NCI-H345 (cell line): Measurements from ENCODE around the gene FLNA.
"Not testable (repeated sequence)": the region's sequence is repeated elsewhere in the genome, so short reads cannot be mapped to it uniquely, and the experiment has no call there.

Source experiments
- DNase-seq: peaks from one replicate; lab custom pipeline; 2025; lab: John Stamatoyannopoulos, UW

FLNA gene

GRCh38 chrX:154374313-154375155, at the start of gene FLNA:
TSS of gene FLNA (minus strand) at chrX:154374634. CDS start at chrX:154371245, 3,389 bp downstream.
- DNase-seq, result no peak

GRCh38 chrX:154420402-154420756, 45.9 kb upstream of the FLNA start:
- no peak for DNase-seq

GRCh38 chrX:154419688-154420401, 45.4 kb upstream of the FLNA start:
- peak; percentile 60 for DNase-seq

- DNase-seq, result no peak
Observed at GRCh38 chrX:154419189-154419588, 44.8 kb upstream of the FLNA start.

GRCh38 chrX:154417157-154417556, 42.7 kb upstream of the FLNA start:
- DNase-seq, result peak; percentile 54

GRCh38 chrX:154413142-154413541, 38.7 kb upstream of the FLNA start:
- no peak for DNase-seq

- no peak for DNase-seq
Observed at GRCh38 chrX:154412468-154412867, 38.0 kb upstream of the FLNA start.

GRCh38 chrX:154411981-154412340, 37.5 kb upstream of the FLNA start:
- DNase-seq, result peak; percentile 43

- no peak for DNase-seq
Observed at GRCh38 chrX:154409222-154409871, 34.9 kb upstream of the FLNA start, which contains the start of gene DNASE1L1. TSS of gene DNASE1L1 (minus strand) at chrX:154409254. CDS start at chrX:154405568, 3,686 bp downstream.

- no peak for DNase-seq
Observed at GRCh38 chrX:154408659-154409221, 34.3 kb upstream of the FLNA start.

GRCh38 chrX:154404625-154405192, 30.3 kb upstream of the FLNA start:
- no peak for DNase-seq

GRCh38 chrX:154403858-154404257, 29.4 kb upstream of the FLNA start:
- DNase-seq, result no peak

GRCh38 chrX:154403192-154403591, 28.8 kb upstream of the FLNA start:
- DNase-seq, result no peak

GRCh38 chrX:154402622-154403127, 28.2 kb upstream of the FLNA start:
- no peak for DNase-seq

GRCh38 chrX:154401918-154402621, 27.6 kb upstream of the FLNA start:
- no peak for DNase-seq

- no peak for DNase-seq
Observed at GRCh38 chrX:154401045-154401799, 26.8 kb upstream of the FLNA start.

- DNase-seq, result not testable (repeated sequence)
Observed at GRCh38 chrX:154400369-154400817, 26.0 kb upstream of the FLNA start.

- no peak for DNase-seq
Observed at GRCh38 chrX:154399527-154400368, 25.3 kb upstream of the FLNA start.
